ENCODE measurements around the gene LDB2.

The LDB2 gene

DNA sequence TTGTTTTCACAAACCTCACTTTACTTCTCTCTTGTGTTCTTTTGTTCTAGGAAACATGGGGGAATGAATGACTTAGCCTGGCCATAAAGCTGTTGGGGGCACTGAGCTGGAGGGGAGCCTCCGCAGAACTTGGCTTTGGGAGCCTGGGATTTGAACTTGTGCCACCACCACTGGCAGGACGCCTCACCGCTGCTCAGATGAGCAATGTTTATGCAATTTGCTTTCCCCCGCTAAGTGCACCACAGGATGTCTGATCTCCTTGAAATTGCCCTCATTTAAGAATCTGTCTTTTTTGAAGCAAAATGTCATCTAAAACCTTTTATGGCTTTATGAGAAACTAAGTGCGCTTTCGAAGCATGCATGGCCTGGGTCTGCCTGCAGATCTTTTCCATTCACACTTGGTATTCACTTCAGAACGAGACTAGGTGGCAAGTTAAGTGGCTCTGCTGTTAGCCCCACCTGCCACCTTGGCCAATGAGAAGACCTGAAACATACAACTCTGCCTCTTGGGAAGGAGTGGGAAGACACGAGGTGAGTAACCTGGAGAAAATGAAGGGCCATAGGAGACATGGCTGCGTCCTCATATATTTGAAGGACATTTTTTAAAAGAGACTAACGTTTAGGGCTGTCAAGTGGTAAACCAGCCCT lies 119.3 kb downstream of the LDB2 start:
- H3K27me3 ChIP-seq = no peaks in the 10 kb centered on the region
- TF ChIP-seq, protein P1, sequence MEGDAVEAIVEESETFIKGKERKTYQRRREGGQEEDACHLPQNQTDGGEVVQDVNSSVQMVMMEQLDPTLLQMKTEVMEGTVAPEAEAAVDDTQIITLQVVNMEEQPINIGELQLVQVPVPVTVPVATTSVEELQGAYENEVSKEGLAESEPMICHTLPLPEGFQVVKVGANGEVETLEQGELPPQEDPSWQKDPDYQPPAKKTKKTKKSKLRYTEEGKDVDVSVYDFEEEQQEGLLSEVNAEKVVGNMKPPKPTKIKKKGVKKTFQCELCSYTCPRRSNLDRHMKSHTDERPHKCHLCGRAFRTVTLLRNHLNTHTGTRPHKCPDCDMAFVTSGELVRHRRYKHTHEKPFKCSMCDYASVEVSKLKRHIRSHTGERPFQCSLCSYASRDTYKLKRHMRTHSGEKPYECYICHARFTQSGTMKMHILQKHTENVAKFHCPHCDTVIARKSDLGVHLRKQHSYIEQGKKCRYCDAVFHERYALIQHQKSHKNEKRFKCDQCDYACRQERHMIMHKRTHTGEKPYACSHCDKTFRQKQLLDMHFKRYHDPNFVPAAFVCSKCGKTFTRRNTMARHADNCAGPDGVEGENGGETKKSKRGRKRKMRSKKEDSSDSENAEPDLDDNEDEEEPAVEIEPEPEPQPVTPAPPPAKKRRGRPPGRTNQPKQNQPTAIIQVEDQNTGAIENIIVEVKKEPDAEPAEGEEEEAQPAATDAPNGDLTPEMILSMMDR (IDR thresholded peaks at IDR 0.05) = no peak
- H3K9me3 ChIP-seq = no peaks in the 10 kb centered on the region
- H3K4me1 ChIP-seq = no peaks in the 10 kb centered on the region
- intact Hi-C loops (cut with DNase I; ENCODE audit: low total_unique reads) = no loop called here
- H3K36me3 ChIP-seq = no peaks in the 10 kb centered on the region
- no peak overlapping the region for H3K27ac ChIP-seq
- no peak overlapping the region for H3K4me3 ChIP-seq
- DNase-seq = no peak

DNA sequence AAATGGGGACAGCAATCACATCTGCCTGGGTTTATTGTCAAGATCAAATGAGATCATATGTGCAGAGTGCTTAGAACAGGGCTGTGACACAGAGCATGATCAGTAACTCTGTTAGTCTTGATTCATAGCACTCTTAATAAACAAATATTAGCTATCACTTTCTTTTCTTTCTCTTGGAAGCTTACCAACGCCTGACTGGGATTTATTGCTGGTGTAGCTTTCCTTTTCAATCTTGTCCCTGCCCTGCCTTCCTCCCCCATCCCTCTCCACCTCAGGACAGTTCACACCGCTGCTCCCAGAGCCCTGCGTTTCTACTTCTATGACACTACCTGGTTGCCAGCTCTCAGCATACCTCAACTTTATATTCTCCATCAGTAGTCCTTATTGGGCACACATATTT lies 120.7 kb downstream of the LDB2 start:
- no peaks in the 10 kb centered on the region for H3K9me3 ChIP-seq
- TF ChIP-seq, protein P1 (IDR thresholded peaks at IDR 0.05) = no peak
- no peak for DNase-seq
- intact Hi-C loops (cut with DNase I; ENCODE audit: low total_unique reads) = no loop called here
- no peaks in the 10 kb centered on the region for H3K27me3 ChIP-seq
- no peak overlapping the region for H3K27ac ChIP-seq
- H3K36me3 ChIP-seq = no peaks in the 10 kb centered on the region
- no peaks in the 10 kb centered on the region for H3K4me1 ChIP-seq
- no peak overlapping the region for H3K4me3 ChIP-seq

DNA sequence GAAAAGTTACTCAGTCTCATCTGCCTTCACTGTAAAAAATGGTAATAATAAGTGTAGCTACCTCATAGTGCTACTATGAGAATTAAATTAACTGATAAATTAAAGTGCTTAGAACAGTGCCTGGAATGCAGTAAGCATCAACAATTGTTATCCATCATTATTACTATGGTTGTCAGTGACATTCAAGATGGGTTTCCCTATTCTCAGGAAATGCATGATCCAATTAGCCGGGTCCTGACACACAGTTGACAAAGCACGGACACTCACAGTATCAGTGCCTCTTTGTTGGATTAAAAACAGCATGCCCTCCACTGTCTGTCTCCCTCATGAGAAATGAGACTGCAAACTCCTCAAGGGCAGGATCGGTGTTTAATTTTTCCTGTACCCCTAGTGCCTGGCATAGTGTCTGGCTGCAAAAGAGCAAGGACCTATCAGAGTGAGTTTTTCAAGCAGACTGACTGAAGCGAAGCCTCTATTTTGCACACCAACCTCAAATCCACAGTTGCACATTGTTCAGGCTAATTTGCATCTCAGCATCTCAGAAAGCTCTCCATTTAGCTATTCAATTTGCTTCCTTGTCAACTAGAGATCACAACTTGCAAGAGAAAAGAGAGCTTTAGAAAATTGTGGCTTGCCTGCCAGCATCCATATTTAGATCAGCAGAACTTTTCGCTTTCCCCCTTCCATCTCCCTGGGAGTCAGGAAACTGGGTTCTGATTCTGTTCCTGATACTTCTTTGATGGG lies 122.9 kb downstream of the LDB2 start:
- H3K27ac ChIP-seq = no peak overlapping the region
- TF ChIP-seq, protein P1 (IDR thresholded peaks at IDR 0.05) = no peak
- no peaks in the 10 kb centered on the region for H3K9me3 ChIP-seq
- no peak for DNase-seq
- no peaks in the 10 kb centered on the region for H3K4me1 ChIP-seq
- no peaks in the 10 kb centered on the region for H3K27me3 ChIP-seq
- no peaks in the 10 kb centered on the region for H3K36me3 ChIP-seq
- no peak overlapping the region for H3K4me3 ChIP-seq
- intact Hi-C loops (cut with DNase I; ENCODE audit: low total_unique reads) = no loop called here

DNA sequence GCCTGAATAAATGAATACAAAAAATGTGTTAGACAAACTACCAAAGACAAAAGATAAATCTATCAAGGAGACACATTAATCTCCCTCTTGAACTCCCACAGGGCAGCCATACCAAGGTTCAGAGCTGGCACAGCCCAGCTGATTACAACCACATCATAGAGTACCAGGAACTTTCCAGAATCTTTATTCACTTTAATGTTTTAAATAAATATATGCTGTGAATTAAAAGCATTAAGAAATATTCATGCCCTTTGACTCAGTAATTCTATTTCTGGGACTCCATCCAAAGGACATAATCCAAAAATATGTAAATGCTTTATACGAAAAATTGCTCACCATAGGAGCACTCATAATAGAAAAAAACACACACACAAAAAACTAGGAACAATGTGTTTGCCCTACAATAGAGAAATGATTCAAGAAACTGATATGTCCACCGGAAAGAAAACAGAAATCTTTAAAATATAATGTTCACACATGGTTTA lies 126.0 kb downstream of the LDB2 start:
- Histone ChIP-seq H3K27me3 (no peaks in the 10 kb centered on the region), H3K4me1 (no peaks in the 10 kb centered on the region), H3K9me3 (no peaks in the 10 kb centered on the region), H3K27ac (no peak overlapping the region), H3K36me3 (no peaks in the 10 kb centered on the region), H3K4me3 (no peak overlapping the region)
- DNase-seq = no peak
- TF ChIP-seq, protein P1 (IDR thresholded peaks at IDR 0.05) = no peak
- intact Hi-C loops (cut with DNase I; ENCODE audit: low total_unique reads) = no loop called here

DNA sequence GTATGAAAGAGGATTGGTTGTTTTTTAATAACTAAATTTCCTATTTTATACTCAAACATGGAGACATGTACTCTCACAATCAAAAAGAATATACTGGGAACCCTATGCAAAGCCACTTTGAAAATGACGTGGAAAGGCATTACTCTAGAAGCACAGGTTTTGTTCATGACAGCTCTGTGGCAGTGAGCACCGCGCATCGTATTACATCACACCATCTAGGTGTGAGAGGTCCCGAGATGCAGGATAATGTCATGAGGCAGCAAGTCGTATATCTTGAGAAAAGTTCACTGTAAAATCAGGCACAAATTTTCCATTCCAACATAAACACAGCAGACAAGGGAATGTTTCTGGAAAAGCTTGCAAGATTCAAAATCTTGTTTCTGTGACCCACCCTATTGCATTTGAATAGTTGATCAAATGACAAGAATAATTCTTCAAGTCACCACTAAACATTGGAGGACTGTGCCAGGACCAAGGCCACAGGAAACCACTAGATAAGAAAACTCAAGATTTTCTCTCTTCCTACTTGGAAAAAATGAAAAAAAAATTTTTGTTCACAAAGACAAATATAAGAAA lies 127.6 kb downstream of the LDB2 start:
- no peak overlapping the region for H3K27ac ChIP-seq
- DNase-seq = no peak
- no peaks in the 10 kb centered on the region for H3K36me3 ChIP-seq
- H3K4me3 ChIP-seq = no peak overlapping the region
- no peaks in the 10 kb centered on the region for H3K9me3 ChIP-seq
- no peaks in the 10 kb centered on the region for H3K4me1 ChIP-seq
- no peaks in the 10 kb centered on the region for H3K27me3 ChIP-seq
- intact Hi-C loops (cut with DNase I; ENCODE audit: low total_unique reads) = no loop called here
- TF ChIP-seq, protein P1 (IDR thresholded peaks at IDR 0.05) = no peak
